Smooth muscle cell of the pulmonary artery (primary cell): ENCODE data around the gene ZC3H13. TPM values are rescaled to one million over a fixed set of nuclear protein-coding genes. Genes with fewer than 3 reads are reported as not detected.

Source experiments
- total RNA-seq: library from RNA; depleted of rRNA; stranded (reverse); fragments of >200 nt; gene quantifications from 2 replicates; pipeline ENCODE4 v1.2.3, GENCODE V29; 2014

ZC3H13 gene
- 15.8 and 19.2 TPM in 2 replicates for total RNA-seq

GRCh38 chr13:46052319-46053161, at the start of gene ZC3H13:
Gene ZC3H13, minus strand, starts transcription at chr13:46052746. Its CDS starts 7,239 bp downstream, at chr13:46045507.

Other genes starting within 250 kb of the ZC3H13 start
- gene SIAH3, start 201.0 kb downstream of the ZC3H13 start, total RNA-seq = not detected in 2 replicates
- not detected in 2 replicates for gene CPB2, start 52.3 kb upstream of the ZC3H13 start, total RNA-seq
- gene LCP1, start 129.4 kb upstream of the ZC3H13 start, total RNA-seq = 0.20 TPM in 1 of 2 replicates, not detected in the other
- gene LRRC63, start 159.2 kb upstream of the ZC3H13 start, total RNA-seq = 0.20 TPM in 1 of 2 replicates, not detected in the other